SU-DHL-6 (cell line): ENCODE results near the gene SLC39A11.

ENCODE experiments used
- EZH2phosphoT487 ChIP-seq: fragments of 200-600 bp; sonication (generic), shearing (Covaris generic); conservative IDR thresholded peaks from 2 replicates; pipeline ENCODE4 v1.6.1; 2018; ENCODE audit warnings: mild to moderate bottlenecking, antibody characterized with exemption, low read length, moderate library complexity, mixed read lengths
- TF ChIP-seq, protein P1 (sequence below): fragments of 200-600 bp; sonication (generic); IDR thresholded peaks from one replicate; pipeline ENCODE4 v1.5.1; 2017; ENCODE audit warnings: antibody characterized with exemption, mild to moderate bottlenecking, low read length, moderate library complexity; ENCODE audit not compliant: insufficient read depth, poor library complexity, severe bottlenecking

DNA sequence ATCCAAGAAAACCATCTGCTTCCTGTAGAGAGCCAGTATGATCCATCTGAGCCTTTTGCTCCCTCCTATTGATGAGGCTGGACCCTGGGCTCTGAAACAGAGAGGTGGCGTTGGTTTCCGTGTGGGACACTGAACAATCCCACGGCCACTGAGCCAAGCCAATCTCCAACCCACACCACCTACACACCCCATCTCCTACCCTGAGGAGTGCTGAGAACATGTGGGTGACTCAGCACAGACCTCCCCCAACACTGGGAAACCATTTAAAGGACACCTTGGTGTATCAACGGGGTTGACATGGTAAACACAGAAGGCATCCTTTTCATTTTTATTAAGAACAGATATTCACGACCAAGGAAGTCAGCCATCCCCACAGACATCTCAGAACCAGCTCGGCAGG lies 332.1 kb downstream of the SLC39A11 start:
- TF ChIP-seq EZH2phosphoT487: no peak
- TF ChIP-seq, protein P1, sequence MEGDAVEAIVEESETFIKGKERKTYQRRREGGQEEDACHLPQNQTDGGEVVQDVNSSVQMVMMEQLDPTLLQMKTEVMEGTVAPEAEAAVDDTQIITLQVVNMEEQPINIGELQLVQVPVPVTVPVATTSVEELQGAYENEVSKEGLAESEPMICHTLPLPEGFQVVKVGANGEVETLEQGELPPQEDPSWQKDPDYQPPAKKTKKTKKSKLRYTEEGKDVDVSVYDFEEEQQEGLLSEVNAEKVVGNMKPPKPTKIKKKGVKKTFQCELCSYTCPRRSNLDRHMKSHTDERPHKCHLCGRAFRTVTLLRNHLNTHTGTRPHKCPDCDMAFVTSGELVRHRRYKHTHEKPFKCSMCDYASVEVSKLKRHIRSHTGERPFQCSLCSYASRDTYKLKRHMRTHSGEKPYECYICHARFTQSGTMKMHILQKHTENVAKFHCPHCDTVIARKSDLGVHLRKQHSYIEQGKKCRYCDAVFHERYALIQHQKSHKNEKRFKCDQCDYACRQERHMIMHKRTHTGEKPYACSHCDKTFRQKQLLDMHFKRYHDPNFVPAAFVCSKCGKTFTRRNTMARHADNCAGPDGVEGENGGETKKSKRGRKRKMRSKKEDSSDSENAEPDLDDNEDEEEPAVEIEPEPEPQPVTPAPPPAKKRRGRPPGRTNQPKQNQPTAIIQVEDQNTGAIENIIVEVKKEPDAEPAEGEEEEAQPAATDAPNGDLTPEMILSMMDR: no peak
